ENCODE measurements around the gene KIF16B.

Gene KIF16B

GRCh38 chr20:16476032-16476431 is 97.2 kb downstream of the KIF16B start:
- DNase-seq: no peak
- no peak overlapping the region for H3K27ac Mint-ChIP-seq
- no peak overlapping the region for H3K4me3 Mint-ChIP-seq
- no peaks in the 10 kb centered on the region for H3K36me3 Mint-ChIP-seq
- H3K27me3 Mint-ChIP-seq: no peaks in the 10 kb centered on the region
- H3K4me1 Mint-ChIP-seq: peaks cover 7% of the 10 kb centered on the region
- CTCF ChIA-PET: interaction anchor here (0.7 to 0.8 kb wide), 5 partner anchors 8 to 142 kb away, joined by 3 to 4 read pairs (median 3); no protein-coding TSS in a partner anchor
- no peaks in the 10 kb centered on the region for H3K9me3 Mint-ChIP-seq

DNA sequence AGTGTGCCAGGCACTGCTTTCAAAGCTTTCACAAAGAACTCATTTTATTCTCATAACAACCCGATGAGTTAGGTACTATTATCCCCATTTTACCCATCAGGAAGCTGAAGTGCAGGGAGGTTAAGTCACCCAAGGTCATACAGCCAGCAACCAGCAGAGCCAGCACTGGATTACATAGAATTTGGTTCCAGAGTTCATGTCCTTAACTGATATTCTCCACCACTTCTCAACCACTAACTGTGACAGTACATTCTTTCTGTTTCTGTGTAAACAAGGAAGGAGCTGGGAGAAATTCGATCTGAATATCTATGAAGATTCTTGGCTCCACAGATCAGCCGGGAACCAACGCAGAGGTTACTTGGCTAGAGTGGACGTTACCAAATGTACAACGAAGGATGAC is 98.0 kb downstream of the KIF16B start:
- no peak overlapping the region for H3K4me3 Mint-ChIP-seq
- no peaks in the 10 kb centered on the region for H3K9me3 Mint-ChIP-seq
- H3K36me3 Mint-ChIP-seq: no peaks in the 10 kb centered on the region
- no peak overlapping the region for H3K27ac Mint-ChIP-seq
- DNase-seq: no peak
- H3K27me3 Mint-ChIP-seq: no peaks in the 10 kb centered on the region
- H3K4me1 Mint-ChIP-seq: peaks cover 7% of the 10 kb centered on the region
- CTCF ChIA-PET: interaction anchor here (0.5 to 0.8 kb wide), 4 partner anchors 10 to 263 kb away, joined by 3 to 4 read pairs (median 3); no protein-coding TSS in a partner anchor

DNA sequence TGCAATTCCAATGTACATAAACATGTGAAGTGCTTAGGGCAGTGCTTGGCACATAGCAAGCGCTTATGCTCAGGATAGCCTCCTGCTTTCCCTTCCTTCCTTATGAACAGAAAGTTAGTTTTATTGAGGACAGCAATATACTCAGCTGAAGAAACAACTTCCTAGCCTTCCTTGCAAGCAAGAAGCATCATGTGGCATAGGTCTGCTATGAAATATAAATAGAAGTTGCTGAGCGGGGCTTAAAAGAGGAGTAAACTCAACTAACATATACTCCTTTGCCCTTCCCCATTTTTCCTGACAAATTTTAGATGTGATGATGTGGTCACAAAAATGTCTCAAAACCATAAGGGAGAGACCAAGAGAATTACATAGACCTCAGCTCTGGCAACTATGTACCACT is 98.9 kb downstream of the KIF16B start:
- H3K4me1 Mint-ChIP-seq: peaks cover 7% of the 10 kb centered on the region
- H3K4me3 Mint-ChIP-seq: no peak overlapping the region
- no peaks in the 10 kb centered on the region for H3K9me3 Mint-ChIP-seq
- H3K27ac Mint-ChIP-seq: no peak overlapping the region
- CTCF ChIA-PET: no interaction called here
- H3K27me3 Mint-ChIP-seq: no peaks in the 10 kb centered on the region
- no peaks in the 10 kb centered on the region for H3K36me3 Mint-ChIP-seq
- DNase-seq: no peak

DNA sequence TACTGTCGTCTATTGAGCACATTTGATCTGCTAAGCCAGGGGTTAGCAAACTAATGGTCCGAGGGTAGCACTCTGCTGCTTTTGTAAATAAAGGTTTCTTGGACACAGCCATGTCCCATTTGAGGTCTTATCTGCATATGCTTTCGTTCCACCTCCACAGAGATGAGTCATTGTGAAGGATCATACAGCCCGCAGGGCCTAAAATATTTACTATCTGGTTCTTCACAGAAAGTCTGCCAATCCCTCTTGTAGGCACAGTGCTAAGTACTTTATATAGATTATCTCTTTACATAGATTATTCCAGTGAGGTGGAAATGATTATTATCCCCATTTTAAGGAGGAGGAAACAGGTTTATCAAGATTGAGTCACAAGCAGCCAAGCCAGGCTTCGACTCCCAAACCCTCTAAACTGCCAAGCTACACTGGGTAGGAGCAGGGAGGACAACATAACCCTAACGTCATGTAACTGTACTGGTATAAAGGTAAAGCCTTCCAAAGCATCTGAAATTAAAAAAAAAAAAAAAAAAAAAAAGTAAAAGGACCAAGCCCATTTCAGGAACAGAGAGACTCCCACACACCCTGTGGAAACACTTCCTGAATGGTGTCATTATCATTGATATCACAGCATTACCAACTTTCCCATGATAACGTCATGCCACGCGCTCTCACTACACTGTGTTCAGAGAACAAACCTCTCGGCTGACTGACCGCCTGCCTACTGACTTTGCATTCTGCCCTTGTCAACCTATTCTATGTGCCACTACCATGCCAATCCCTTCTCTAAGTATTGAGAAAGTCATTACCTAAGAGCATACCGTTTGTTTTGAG is 101.0 kb downstream of the KIF16B start:
- no peaks in the 10 kb centered on the region for H3K4me1 Mint-ChIP-seq
- H3K9me3 Mint-ChIP-seq: no peaks in the 10 kb centered on the region
- H3K36me3 Mint-ChIP-seq: no peaks in the 10 kb centered on the region
- no peak overlapping the region for H3K27ac Mint-ChIP-seq
- CTCF ChIA-PET: interaction anchor here (0.9 kb wide), 1 partner anchor 11 kb away, joined by 4 read pairs; no protein-coding TSS in a partner anchor
- H3K27me3 Mint-ChIP-seq: no peaks in the 10 kb centered on the region
- H3K4me3 Mint-ChIP-seq: no peak overlapping the region
- DNase-seq: no peak

DNA sequence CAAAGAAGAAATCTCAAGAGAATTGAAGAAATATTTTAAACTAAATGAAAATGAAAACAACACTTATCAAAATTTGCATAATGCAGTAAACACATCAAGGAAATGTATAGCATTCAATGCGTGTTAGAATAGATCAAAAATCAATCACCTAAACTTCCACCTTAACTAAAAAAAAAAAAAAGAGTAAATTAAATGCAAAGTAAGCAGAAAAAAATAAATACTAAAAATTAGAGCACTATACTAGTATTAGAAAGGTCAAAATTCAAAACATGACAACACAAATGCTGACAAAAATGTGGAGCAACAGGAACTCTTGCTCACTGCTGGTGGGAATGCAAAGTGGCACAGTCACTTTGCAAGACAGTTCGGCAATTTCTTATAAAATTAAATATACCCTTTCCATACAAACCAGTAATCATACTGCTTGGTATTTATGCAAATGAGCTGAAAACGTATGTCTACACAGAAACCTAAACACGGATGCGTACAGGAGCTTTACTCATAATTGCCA is 103.8 kb downstream of the KIF16B start:
- no peaks in the 10 kb centered on the region for H3K9me3 Mint-ChIP-seq
- H3K4me1 Mint-ChIP-seq: no peaks in the 10 kb centered on the region
- CTCF ChIA-PET: no interaction called here
- H3K27ac Mint-ChIP-seq: no peak overlapping the region
- H3K27me3 Mint-ChIP-seq: no peaks in the 10 kb centered on the region
- DNase-seq: no peak
- H3K36me3 Mint-ChIP-seq: no peaks in the 10 kb centered on the region
- no peak overlapping the region for H3K4me3 Mint-ChIP-seq

DNA sequence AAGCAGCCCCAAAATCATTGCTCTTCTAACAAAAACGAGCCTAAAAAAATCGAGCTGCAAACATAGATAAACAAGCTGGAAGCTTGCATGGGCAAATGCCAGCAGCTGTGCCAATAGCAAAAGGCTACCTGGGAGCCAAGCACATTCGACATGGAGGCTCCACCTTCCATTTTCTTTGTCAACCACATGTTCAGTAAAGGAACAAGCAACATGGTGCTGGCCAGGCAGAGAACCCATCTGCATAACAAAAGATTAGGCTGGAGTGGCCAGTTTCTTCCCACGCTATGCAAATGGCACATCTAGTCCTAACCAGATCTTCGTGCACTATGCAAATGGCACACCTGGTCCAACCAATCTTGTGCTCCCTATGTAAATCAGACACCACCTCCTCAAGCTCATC is 110.5 kb downstream of the KIF16B start:
- Mint-ChIP-seq H3K27me3 (no peaks in the 10 kb centered on the region), H3K4me3 (no peak overlapping the region), H3K9me3 (no peaks in the 10 kb centered on the region), H3K36me3 (no peaks in the 10 kb centered on the region), H3K4me1 (no peaks in the 10 kb centered on the region), H3K27ac (no peak overlapping the region)
- DNase-seq: no peak
- CTCF ChIA-PET: no interaction called here

DNA sequence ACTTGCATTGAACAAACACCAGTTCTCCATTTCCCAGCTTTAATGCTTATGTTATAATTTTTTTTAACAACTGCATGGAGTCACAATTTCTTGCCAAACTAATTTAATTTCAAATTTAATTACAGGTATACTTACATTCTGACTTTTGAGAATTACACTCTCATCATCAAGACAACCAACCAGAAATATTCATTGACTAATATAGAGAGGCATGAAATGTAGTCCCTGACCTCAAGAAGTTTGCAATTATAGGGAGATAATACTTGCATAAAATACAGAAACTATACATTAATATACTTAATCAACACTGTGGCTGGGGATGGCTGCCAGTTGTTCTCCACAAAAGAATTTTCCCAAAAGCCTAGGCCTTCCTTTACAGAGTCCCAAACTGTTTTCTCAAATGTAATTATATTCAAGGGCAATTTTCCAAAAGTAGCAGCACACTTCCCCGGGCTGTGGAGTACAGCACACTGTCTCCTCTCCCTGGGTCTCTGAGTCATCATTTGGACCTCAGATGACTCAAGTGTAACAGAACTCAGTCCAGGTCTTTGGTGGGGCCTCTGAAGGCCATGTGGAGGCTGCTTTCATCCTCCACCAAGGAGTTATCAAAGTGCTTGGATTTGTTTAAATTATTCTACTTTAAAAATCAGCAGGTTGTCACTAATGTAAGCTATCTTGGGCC is 114.1 kb downstream of the KIF16B start:
- CTCF ChIA-PET: no interaction called here
- no peaks in the 10 kb centered on the region for H3K4me1 Mint-ChIP-seq
- H3K9me3 Mint-ChIP-seq: no peaks in the 10 kb centered on the region
- H3K27me3 Mint-ChIP-seq: no peaks in the 10 kb centered on the region
- no peak overlapping the region for H3K27ac Mint-ChIP-seq
- no peak overlapping the region for H3K4me3 Mint-ChIP-seq
- no peaks in the 10 kb centered on the region for H3K36me3 Mint-ChIP-seq
- DNase-seq: no peak

- CTCF ChIA-PET: interaction anchor here (1.3 kb wide), 1 partner anchor 18 kb away, joined by 3 read pairs; no protein-coding TSS in a partner anchor
- Mint-ChIP-seq H3K27me3 (no peaks in the 10 kb centered on the region), H3K27ac (no peak overlapping the region), H3K4me1 (no peaks in the 10 kb centered on the region), H3K4me3 (no peak overlapping the region), H3K9me3 (no peaks in the 10 kb centered on the region), H3K36me3 (no peaks in the 10 kb centered on the region)
- DNase-seq: no peak
These were observed 115.7 kb downstream of the KIF16B start for GRCh38 chr20:16457514-16457913.

- no peaks in the 10 kb centered on the region for H3K27me3 Mint-ChIP-seq
- DNase-seq: no peak
- no peaks in the 10 kb centered on the region for H3K4me1 Mint-ChIP-seq
- no peaks in the 10 kb centered on the region for H3K9me3 Mint-ChIP-seq
- H3K36me3 Mint-ChIP-seq: no peaks in the 10 kb centered on the region
- no peak overlapping the region for H3K27ac Mint-ChIP-seq
- CTCF ChIA-PET: no interaction called here
- no peak overlapping the region for H3K4me3 Mint-ChIP-seq
These were observed 117.9 kb downstream of the KIF16B start for GRCh38 chr20:16455324-16455723.

- no peaks in the 10 kb centered on the region for H3K36me3 Mint-ChIP-seq
- CTCF ChIA-PET: no interaction called here
- H3K4me3 Mint-ChIP-seq: no peak overlapping the region
- H3K27me3 Mint-ChIP-seq: no peaks in the 10 kb centered on the region
- DNase-seq: no peak
- no peaks in the 10 kb centered on the region for H3K4me1 Mint-ChIP-seq
- H3K9me3 Mint-ChIP-seq: no peaks in the 10 kb centered on the region
- no peak overlapping the region for H3K27ac Mint-ChIP-seq
These were observed 121.3 kb downstream of the KIF16B start for GRCh38 chr20:16451982-16452381.

DNA sequence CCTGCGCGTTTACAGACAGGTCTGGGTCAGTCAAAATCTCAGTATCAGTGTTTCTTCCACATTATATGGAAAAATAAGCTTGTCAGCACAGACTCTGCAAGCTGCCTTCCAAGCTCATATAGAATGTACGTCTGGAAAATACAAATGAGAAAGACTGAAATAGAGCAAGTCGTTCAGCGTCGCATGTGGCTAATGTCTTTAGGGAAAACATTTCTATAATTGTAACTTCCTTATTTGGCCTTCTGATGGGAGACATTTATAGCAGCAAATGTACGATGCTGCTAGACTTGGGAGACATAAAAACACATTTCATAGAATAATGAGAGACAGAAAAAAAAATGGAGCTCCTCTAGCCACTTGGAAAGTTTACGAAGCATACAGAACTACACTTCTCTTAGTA is 122.2 kb downstream of the KIF16B start:
- H3K4me1 Mint-ChIP-seq: no peaks in the 10 kb centered on the region
- H3K4me3 Mint-ChIP-seq: no peak overlapping the region
- H3K27me3 Mint-ChIP-seq: no peaks in the 10 kb centered on the region
- CTCF ChIA-PET: no interaction called here
- no peaks in the 10 kb centered on the region for H3K36me3 Mint-ChIP-seq
- no peaks in the 10 kb centered on the region for H3K9me3 Mint-ChIP-seq
- no peak for DNase-seq
- no peak overlapping the region for H3K27ac Mint-ChIP-seq

DNA sequence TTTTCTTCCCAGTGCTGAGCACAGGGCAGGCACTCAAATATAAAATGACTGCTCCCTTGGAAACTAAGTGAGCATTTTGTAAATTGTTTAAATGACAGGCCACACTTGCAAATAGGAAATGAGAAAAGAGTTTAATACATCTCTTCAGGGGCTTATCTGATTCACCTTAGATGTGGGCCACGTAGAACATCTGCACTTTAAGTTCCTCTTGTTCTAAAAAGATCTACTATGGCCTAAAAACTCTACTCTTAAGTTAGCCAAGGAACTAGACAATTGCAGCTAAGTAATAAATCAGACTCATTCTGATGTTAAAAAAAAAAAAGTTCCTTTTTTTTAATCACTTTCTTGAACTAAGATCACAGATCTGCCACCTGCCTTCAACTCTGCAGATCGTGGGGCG is 126.3 kb downstream of the KIF16B start:
- CTCF ChIA-PET: no interaction called here

GRCh38 chr20:16446246-16446645 is 127.0 kb downstream of the KIF16B start:
- H3K27ac Mint-ChIP-seq: no peak overlapping the region
- no peaks in the 10 kb centered on the region for H3K4me1 Mint-ChIP-seq
- H3K4me3 Mint-ChIP-seq: no peak overlapping the region
- no peak for DNase-seq
- no peaks in the 10 kb centered on the region for H3K36me3 Mint-ChIP-seq
- H3K27me3 Mint-ChIP-seq: no peaks in the 10 kb centered on the region
- peaks cover under 1% of the 10 kb centered on the region for H3K9me3 Mint-ChIP-seq
- CTCF ChIA-PET: no interaction called here

More for the DNA sequence above, 126.3 kb downstream of the KIF16B start:
- no peaks in the 10 kb centered on the region for H3K27me3 Mint-ChIP-seq
- DNase-seq: no peak
- H3K4me3 Mint-ChIP-seq: no peak overlapping the region
- no peaks in the 10 kb centered on the region for H3K9me3 Mint-ChIP-seq
- no peak overlapping the region for H3K27ac Mint-ChIP-seq
- no peaks in the 10 kb centered on the region for H3K36me3 Mint-ChIP-seq
- no peaks in the 10 kb centered on the region for H3K4me1 Mint-ChIP-seq

DNA sequence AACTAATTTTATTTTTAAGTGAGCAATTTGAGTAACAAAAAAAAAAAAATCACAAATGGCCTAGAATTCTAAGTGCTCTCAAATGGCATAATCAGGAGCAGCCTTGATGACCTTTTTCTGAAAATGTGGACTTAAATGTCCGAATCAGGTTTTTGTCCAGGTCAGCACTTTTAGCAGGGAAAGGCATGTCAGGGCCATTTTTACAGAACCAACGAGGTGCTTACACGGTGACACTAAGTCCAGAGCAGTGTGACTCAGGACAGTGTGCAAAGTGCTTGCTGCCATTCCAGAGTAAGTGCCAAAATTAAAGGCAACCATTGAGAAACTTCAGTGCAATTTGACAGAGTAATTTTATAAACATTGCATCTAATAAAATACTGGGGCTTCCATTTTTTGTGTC is 127.8 kb downstream of the KIF16B start:
- Mint-ChIP-seq H3K4me1 (no peaks in the 10 kb centered on the region), H3K36me3 (no peaks in the 10 kb centered on the region), H3K9me3 (peaks cover 1% of the 10 kb centered on the region), H3K27me3 (no peaks in the 10 kb centered on the region), H3K27ac (no peak overlapping the region), H3K4me3 (no peak overlapping the region)
- no peak for DNase-seq
- CTCF ChIA-PET: no interaction called here

Data from activated naive CD4-positive, alpha-beta T cell treated with anti-CD3 and anti-CD28 coated beads, Interleukin-2, amount 10 ng/mL, durations not matched to agents 7 days and 5 days (primary cell).